Naive B cell (primary cell): Measurements from ENCODE around the gene RAB18. TPM values are rescaled to one million over a fixed set of nuclear protein-coding genes. Genes with fewer than 3 reads are reported as not detected.
A peak's percentile ranks its signal among the peaks of the same experiment; 100 is the strongest.

Experiments
- ATAC-seq, 2 donors: fragments of 150-1000 bp; cut with Tn5 transposase; 2 replicates each; pipeline ENCODE4 v1.10.0; 2021; ENCODE audit warnings: low read depth in 2 of 2, mild to moderate bottlenecking in 2 of 2, moderate library complexity in 2 of 2
- DNase-seq: peaks from one replicate; pipeline ENCODE4 v3.0.0; 2022
- H3K27ac Mint-ChIP-seq, 6 donors: one replicate each; pipeline ENCODE4 v1.8.0; 2020 to 2022; ENCODE audit warnings: mild to moderate bottlenecking in 6 of 6, mixed read lengths in 6 of 6, moderate library complexity in 5 of 6, inconsistent platforms in 2 of 6
- H3K27me3 Mint-ChIP-seq, 3 donors: one replicate each; pipeline ENCODE4 v1.8.0; 2021 to 2022; ENCODE audit warnings: mixed read lengths in 3 of 3, mild to moderate bottlenecking in 1 of 3
- H3K36me3 Mint-ChIP-seq, 2 donors: one replicate each; pipeline ENCODE4 v1.8.0; 2020 to 2022; ENCODE audit warnings: mixed read lengths in 2 of 2, inconsistent platforms in 1 of 2, mild to moderate bottlenecking in 1 of 2
- H3K4me1 Mint-ChIP-seq, 3 donors: one replicate each; pipeline ENCODE4 v1.8.0; 2020 to 2022; ENCODE audit warnings: mixed read lengths in 3 of 3, inconsistent platforms in 1 of 3, mild to moderate bottlenecking in 1 of 3, moderate library complexity in 1 of 3
- H3K4me3 Mint-ChIP-seq, 8 donors: one replicate each; pipeline ENCODE4 v1.8.0; 2020 to 2022; ENCODE audit warnings: mild to moderate bottlenecking in 8 of 8, mixed read lengths in 8 of 8, moderate library complexity in 8 of 8, inconsistent platforms in 2 of 8
- H3K9me3 Mint-ChIP-seq, 7 donors: one replicate each; pipeline ENCODE4 v1.8.0; 2020 to 2022; ENCODE audit warnings: mixed read lengths in 7 of 7, mild to moderate bottlenecking in 5 of 7, inconsistent platforms in 2 of 7, moderate library complexity in 1 of 7
- polyA plus RNA-seq, 6 donors: library from polyadenylated mRNA; unstranded; fragments of 300-500 nt; fragmentation: Illumina TruSeq; gene quantifications; one replicate each; pipeline ENCODE4 v1.2.3, GENCODE V29; 2021; ENCODE audit warnings: low read depth in 6 of 6

RAB18 gene
- polyA plus RNA-seq, 6 donors from 2014 or later, result 68.6 to 114 (median 74.4) TPM

- H3K27ac Mint-ChIP-seq, result peak overlapping the region in 1 of 6 donors; percentile 5
- peaks cover 26 to 55% (median 48%) of the 10 kb centered on the region in 3 donors for H3K4me1 Mint-ChIP-seq
- H3K4me3 Mint-ChIP-seq, result no peak overlapping the region
- ATAC-seq (no peak), DNase-seq (no peak)
- no peaks in the 10 kb centered on the region for H3K9me3 Mint-ChIP-seq
- H3K36me3 Mint-ChIP-seq, result peaks cover 7 to 25% of the 10 kb centered on the region in 2 donors
- H3K27me3 Mint-ChIP-seq, result no peaks in the 10 kb centered on the region
Observed at GRCh38 chr10:27512548-27512947, 8.4 kb downstream of the RAB18 start.

- Mint-ChIP-seq H3K9me3 (no peaks in the 10 kb centered on the region), H3K36me3 (peaks cover 7 to 30% of the 10 kb centered on the region in 2 donors)
- ATAC-seq, result no peak
Observed at GRCh38 chr10:27513451-27514191, 9.5 kb downstream of the RAB18 start.

DNA sequence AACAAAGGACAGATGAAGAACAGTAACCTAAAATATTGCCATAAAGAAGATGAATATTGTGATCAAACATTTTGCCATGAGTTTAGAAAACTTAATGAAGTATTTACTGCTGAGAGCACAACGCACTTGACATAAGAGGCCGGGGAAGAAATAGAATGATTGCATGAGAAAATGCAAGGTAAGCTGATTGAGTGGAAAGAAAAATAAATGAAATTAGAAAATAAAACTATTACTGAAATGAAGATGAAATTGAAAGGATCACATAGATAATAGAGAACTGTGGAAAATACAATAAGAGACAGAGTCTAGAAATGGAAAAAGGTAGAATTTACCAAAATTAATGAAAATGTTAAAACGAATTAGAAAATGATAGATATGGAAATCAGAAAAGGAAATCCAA lies 10.1 kb downstream of the RAB18 start:
- no peak for ATAC-seq
- peaks cover 7 to 31% of the 10 kb centered on the region in 2 donors for H3K36me3 Mint-ChIP-seq

More at GRCh38 chr10:27513451-27514191, 9.5 kb downstream of the RAB18 start:
- no peak for DNase-seq
- Mint-ChIP-seq H3K4me3 (no peak overlapping the region), H3K4me1 (peaks cover 26 to 53% (median 48%) of the 10 kb centered on the region in 3 donors), H3K27ac (peak overlapping the region in 2 of 6 donors; percentile 2 to 11), H3K27me3 (no peaks in the 10 kb centered on the region)

GRCh38 chr10:27518261-27518660 lies 14.2 kb downstream of the RAB18 start:
- Mint-ChIP-seq H3K4me3 (no peak overlapping the region), H3K27me3 (no peaks in the 10 kb centered on the region), H3K9me3 (peaks cover 0 to 2% (median 0%) of the 10 kb centered on the region in 7 donors), H3K36me3 (peaks cover 7 to 22% of the 10 kb centered on the region in 2 donors), H3K27ac (peak overlapping the region in 2 of 6 donors; percentile 30 to 51), H3K4me1 (peaks cover 31 to 56% (median 55%) of the 10 kb centered on the region in 3 donors)
- ATAC-seq (no peak), DNase-seq (no peak)

More for the DNA sequence above, 10.1 kb downstream of the RAB18 start:
- Mint-ChIP-seq H3K4me3 (no peak overlapping the region), H3K27me3 (no peaks in the 10 kb centered on the region), H3K4me1 (peaks cover 22 to 46% (median 46%) of the 10 kb centered on the region in 3 donors), H3K9me3 (no peaks in the 10 kb centered on the region), H3K27ac (peak overlapping the region in 1 of 6 donors; percentile 2)
- DNase-seq, result no peak

- Mint-ChIP-seq H3K4me1 (peaks cover 40 to 64% (median 44%) of the 10 kb centered on the region in 3 donors), H3K4me3 (no peak overlapping the region)
- no peak for ATAC-seq
Observed at GRCh38 chr10:27525819-27526218, 21.7 kb downstream of the RAB18 start.

DNA sequence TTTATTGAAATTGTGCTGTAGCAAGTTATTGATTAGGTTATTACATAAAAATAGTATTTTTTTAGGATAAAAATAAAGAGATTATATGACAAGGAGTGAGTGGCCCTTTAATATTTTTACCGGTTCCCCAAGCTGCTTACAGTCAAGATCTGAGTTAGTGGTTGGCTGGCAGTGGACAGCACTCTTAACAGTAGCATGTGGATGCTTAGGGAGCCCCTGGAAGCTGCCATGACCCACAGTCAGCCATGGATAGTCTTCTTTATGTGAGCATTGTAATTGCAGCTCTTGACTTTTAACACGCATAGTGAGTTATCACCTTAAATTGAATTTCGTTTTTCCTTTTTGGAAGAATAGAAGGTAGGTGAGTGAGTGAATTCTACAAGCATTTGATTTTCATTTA lies 22.1 kb downstream of the RAB18 start:
- Mint-ChIP-seq H3K4me1 (peaks cover 36 to 65% (median 42%) of the 10 kb centered on the region in 3 donors), H3K27ac (peak overlapping the region in 1 of 6 donors; percentile 38), H3K27me3 (no peaks in the 10 kb centered on the region), H3K9me3 (peaks cover 0 to 2% (median 0%) of the 10 kb centered on the region in 7 donors), H3K36me3 (peaks cover 8 to 15% of the 10 kb centered on the region in 2 donors), H3K4me3 (no peak overlapping the region)
- DNase-seq (no peak), ATAC-seq (no peak)

More at GRCh38 chr10:27525819-27526218, 21.7 kb downstream of the RAB18 start:
- H3K27ac Mint-ChIP-seq, result peak overlapping the region in 1 of 6 donors; percentile 38
- no peaks in the 10 kb centered on the region for H3K27me3 Mint-ChIP-seq
- peaks cover 8 to 19% of the 10 kb centered on the region in 2 donors for H3K36me3 Mint-ChIP-seq
- DNase-seq, result no peak
- H3K9me3 Mint-ChIP-seq, result peaks cover 0 to 2% (median 0%) of the 10 kb centered on the region in 7 donors

DNA sequence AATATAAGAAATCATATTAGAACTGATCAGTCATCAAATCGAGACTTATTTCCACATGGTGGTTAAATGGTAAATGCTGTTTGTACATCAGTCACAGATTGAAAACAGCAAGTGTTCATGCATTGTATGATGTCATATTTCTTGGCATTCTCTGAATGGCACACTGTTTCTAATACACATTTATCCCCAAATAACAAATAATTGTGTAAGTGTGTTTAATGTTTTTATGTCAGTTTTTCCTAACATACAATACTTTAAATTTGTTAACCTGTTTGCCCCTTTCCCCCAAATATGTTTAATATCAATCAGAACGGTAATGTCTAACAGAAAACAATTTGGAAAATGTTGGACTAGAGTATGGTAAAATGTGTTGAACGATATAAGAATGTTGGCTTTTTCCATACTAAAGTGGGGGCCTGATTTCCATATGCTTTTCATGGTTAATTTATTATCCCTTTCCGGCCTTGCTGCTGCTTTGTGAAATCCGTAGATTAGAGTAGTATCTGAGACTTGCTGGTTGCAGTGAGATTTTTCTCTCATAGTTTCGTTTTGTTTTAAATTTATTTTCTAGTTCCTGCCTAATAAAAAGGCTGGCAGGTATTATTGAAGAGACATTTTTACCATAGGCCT lies 23.7 kb downstream of the RAB18 start:
- DNase-seq, result no peak
- Mint-ChIP-seq H3K27ac (peak overlapping the region in 2 of 6 donors; percentile 19 to 27), H3K9me3 (no peaks in the 10 kb centered on the region), H3K4me3 (no peak overlapping the region), H3K36me3 (peaks cover 8 to 13% of the 10 kb centered on the region in 2 donors), H3K4me1 (peaks cover 21 to 52% (median 27%) of the 10 kb centered on the region in 3 donors), H3K27me3 (no peaks in the 10 kb centered on the region)
- no peak for ATAC-seq

- no peaks in the 10 kb centered on the region for H3K9me3 Mint-ChIP-seq
- peak overlapping the region in 3 of 6 donors; percentile 8 to 28 (median 12) for H3K27ac Mint-ChIP-seq
- H3K27me3 Mint-ChIP-seq, result no peaks in the 10 kb centered on the region
- H3K4me1 Mint-ChIP-seq, result peaks cover 18 to 41% (median 18%) of the 10 kb centered on the region in 3 donors
- DNase-seq, result no peak
- no peak for ATAC-seq
- peaks cover 8 to 13% of the 10 kb centered on the region in 2 donors for H3K36me3 Mint-ChIP-seq
- H3K4me3 Mint-ChIP-seq, result no peak overlapping the region
Observed at GRCh38 chr10:27529010-27529783, 25.1 kb downstream of the RAB18 start.

GRCh38 chr10:27530477-27530876 lies 26.4 kb downstream of the RAB18 start:
- no peaks in the 10 kb centered on the region for H3K27me3 Mint-ChIP-seq
- H3K9me3 Mint-ChIP-seq, result no peaks in the 10 kb centered on the region
- peaks cover 9 to 30% (median 11%) of the 10 kb centered on the region in 3 donors for H3K4me1 Mint-ChIP-seq
- no peak overlapping the region for H3K27ac Mint-ChIP-seq
- ATAC-seq, result no peak
- no peak for DNase-seq
- H3K36me3 Mint-ChIP-seq, result peaks cover 0 to 15% of the 10 kb centered on the region in 2 donors
- no peak overlapping the region for H3K4me3 Mint-ChIP-seq

DNA sequence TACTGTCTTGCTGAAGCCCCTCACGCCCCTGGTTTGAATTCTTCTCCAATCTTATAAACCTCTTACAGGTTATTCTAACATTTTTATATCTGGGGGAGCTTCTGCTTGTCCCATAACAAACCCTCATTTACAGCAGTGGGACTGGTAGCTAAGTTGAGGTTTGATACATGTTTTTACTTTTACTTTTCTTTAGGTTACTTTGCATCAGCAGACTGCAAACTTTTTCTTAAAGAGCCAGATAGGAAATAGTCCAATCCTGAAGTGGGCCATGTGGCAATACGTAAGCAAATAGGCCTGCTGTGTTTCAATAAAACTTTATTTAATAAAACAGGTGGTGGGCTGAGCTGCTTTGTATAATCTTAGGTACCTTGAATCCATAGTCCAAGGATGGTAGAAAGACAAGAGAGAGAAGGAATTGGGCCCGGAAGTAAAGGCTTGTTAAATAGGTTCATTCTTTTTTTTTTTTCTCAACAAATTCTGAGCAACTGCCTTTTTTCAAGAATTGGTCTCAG lies 27.3 kb downstream of the RAB18 start:
- DNase-seq, result no peak
- no peak for ATAC-seq
- Mint-ChIP-seq H3K27me3 (no peaks in the 10 kb centered on the region), H3K36me3 (peaks cover 0 to 15% of the 10 kb centered on the region in 2 donors), H3K4me1 (peaks cover 9 to 30% (median 10%) of the 10 kb centered on the region in 3 donors), H3K4me3 (no peak overlapping the region), H3K27ac (peak overlapping the region in 3 of 6 donors; percentile 20 to 49 (median 23)), H3K9me3 (no peaks in the 10 kb centered on the region)

- no peaks in the 10 kb centered on the region for H3K27me3 Mint-ChIP-seq
Observed at GRCh38 chr10:27534161-27534700, 30.1 kb downstream of the RAB18 start.

GRCh38 chr10:27535317-27535716 lies 31.2 kb downstream of the RAB18 start:
- Mint-ChIP-seq H3K4me3 (no peak overlapping the region), H3K27ac (no peak overlapping the region), H3K4me1 (peaks cover 0 to 5% (median 0%) of the 10 kb centered on the region in 3 donors), H3K36me3 (peaks cover 0 to 23% of the 10 kb centered on the region in 2 donors), H3K27me3 (no peaks in the 10 kb centered on the region), H3K9me3 (no peaks in the 10 kb centered on the region)
- ATAC-seq, result no peak
- no peak for DNase-seq

More at GRCh38 chr10:27534161-27534700, 30.1 kb downstream of the RAB18 start:
- no peak for DNase-seq
- Mint-ChIP-seq H3K36me3 (peaks cover 0 to 28% of the 10 kb centered on the region in 2 donors), H3K27ac (no peak overlapping the region), H3K4me1 (peaks cover 4 to 10% (median 4%) of the 10 kb centered on the region in 3 donors), H3K4me3 (no peak overlapping the region), H3K9me3 (no peaks in the 10 kb centered on the region)
- ATAC-seq, result no peak
